GM21825 (cell line): ENCODE measurements around the gene ZC3H8.
"Not testable (repeated sequence)": the region's sequence is repeated elsewhere in the genome, so short reads cannot be mapped to it uniquely, and the experiment has no call there.

Experiments
- ATAC-seq: cut with Tn5 transposase; IDR thresholded peaks from one replicate; pipeline ENCODE4 v1.9.1; 2021; ENCODE audit warnings: mild to moderate bottlenecking, moderate library complexity; ENCODE audit not compliant: unreplicated experiment

ZC3H8 gene

GRCh38 chr2:112254466-112255240, at the start of gene ZC3H8:
ZC3H8 (minus strand) TSS chr2:112255042; CDS start chr2:112254981, 61 bp downstream.
- peak; percentile 91 for ATAC-seq

GRCh38 chr2:112304298-112304941, 49.6 kb upstream of the ZC3H8 start:
- ATAC-seq: no peak

GRCh38 chr2:112301973-112302372, 47.1 kb upstream of the ZC3H8 start:
- no peak for ATAC-seq

GRCh38 chr2:112301171-112301584, 46.3 kb upstream of the ZC3H8 start:
- ATAC-seq: no peak

- no peak for ATAC-seq
These were observed 41.6 kb upstream of the ZC3H8 start for GRCh38 chr2:112296407-112296806.

GRCh38 chr2:112295407-112296078, 40.7 kb upstream of the ZC3H8 start:
- no peak for ATAC-seq

- ATAC-seq: no peak
These were observed 39.0 kb upstream of the ZC3H8 start for GRCh38 chr2:112293636-112294401.

- no peak for ATAC-seq
These were observed 35.8 kb upstream of the ZC3H8 start for GRCh38 chr2:112290648-112291047.

GRCh38 chr2:112290088-112290487, 35.2 kb upstream of the ZC3H8 start:
- ATAC-seq: no peak

GRCh38 chr2:112283535-112283934, 28.7 kb upstream of the ZC3H8 start:
- not testable (repeated sequence) for ATAC-seq

GRCh38 chr2:112282066-112282465, 27.2 kb upstream of the ZC3H8 start:
- not testable (repeated sequence) for ATAC-seq

GRCh38 chr2:112277596-112278220, 22.9 kb upstream of the ZC3H8 start:
- ATAC-seq: no peak

GRCh38 chr2:112276954-112277353, 22.1 kb upstream of the ZC3H8 start:
- no peak for ATAC-seq

GRCh38 chr2:112275887-112276773, 21.3 kb upstream of the ZC3H8 start:
- peak; percentile 48 for ATAC-seq

GRCh38 chr2:112275311-112275886, 20.6 kb upstream of the ZC3H8 start, which contains the start of gene ZC3H6:
ZC3H6 (plus strand) TSS chr2:112275597; CDS start chr2:112275995, 398 bp downstream.
- peak; percentile 94 for ATAC-seq

- ATAC-seq: no peak
These were observed 18.5 kb upstream of the ZC3H8 start for GRCh38 chr2:112273349-112273748.

GRCh38 chr2:112272669-112273068, 17.8 kb upstream of the ZC3H8 start:
- ATAC-seq: no peak

GRCh38 chr2:112268547-112268946, 13.7 kb upstream of the ZC3H8 start:
- no peak for ATAC-seq

- ATAC-seq: no peak
These were observed 8.0 kb upstream of the ZC3H8 start for GRCh38 chr2:112262876-112263275.
